CD4-positive, alpha-beta T cell treated with Interleukin-2 at 100 ng/mL for 4 hours (primary cell): ENCODE measurements around the gene USH1G.
"Not testable (repeated sequence)": the region's sequence is repeated elsewhere in the genome, so short reads cannot be mapped to it uniquely, and the experiment has no call there.

Experiments used
- DNase-seq: peaks from one replicate; pipeline ENCODE4 v3.0.0-alpha.2; 2020; ENCODE audit warnings: low spot score

The USH1G gene

GRCh38 chr17:74922694-74923537, at the start of gene USH1G:
Gene USH1G, minus strand, starts transcription at chr17:74923255. Its CDS starts 182 bp downstream, at chr17:74923073.
- DNase-seq = peak; percentile 2

GRCh38 chr17:74972107-74972972, 49.3 kb upstream of the USH1G start, which contains the start of gene HID1:
Gene HID1, minus strand, starts transcription at chr17:74972759. Its CDS starts 103 bp downstream, at chr17:74972656.
- DNase-seq = peak; percentile 76

DNA sequence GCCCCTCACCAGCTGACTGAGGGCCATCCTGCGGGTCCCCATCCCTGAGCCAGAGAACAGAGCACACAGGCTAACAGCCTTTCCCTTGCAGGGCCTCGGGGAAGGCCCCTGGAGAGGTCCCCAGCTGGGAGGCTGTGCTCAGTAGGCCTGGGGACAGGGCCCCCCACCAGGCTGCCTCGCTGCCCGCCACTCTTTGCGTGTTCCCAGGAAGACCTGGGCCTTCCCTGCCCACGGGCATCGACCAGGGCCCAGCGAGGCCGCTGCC, 48.7 kb upstream of the USH1G start:
- no peak for DNase-seq

- DNase-seq = no peak
These were observed 48.2 kb upstream of the USH1G start for GRCh38 chr17:74971069-74971841.

- no peak for DNase-seq
These were observed 47.3 kb upstream of the USH1G start for GRCh38 chr17:74970395-74970794.

DNA sequence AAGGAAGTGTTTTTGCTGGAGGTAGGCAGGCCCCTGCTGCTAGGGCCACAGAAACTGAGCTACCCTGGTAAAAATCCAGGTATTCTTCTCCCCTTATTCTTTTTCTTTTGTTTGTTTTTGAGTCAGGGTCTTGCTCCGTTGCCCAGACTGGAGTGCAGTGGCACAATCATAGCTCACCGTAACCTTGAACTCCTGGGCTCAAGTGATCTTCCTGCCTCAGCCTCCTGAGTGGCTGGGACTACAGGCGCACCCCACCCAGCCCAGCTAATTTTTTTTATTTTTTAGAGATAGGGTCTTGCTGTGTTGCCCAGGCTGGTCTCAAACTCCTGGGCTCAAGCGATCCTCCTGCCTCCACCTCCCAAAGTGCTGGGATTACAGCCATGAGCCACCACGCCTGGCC, 46.4 kb upstream of the USH1G start:
- DNase-seq = not testable (repeated sequence)

- no peak for DNase-seq
These were observed 45.3 kb upstream of the USH1G start for GRCh38 chr17:74968361-74968780.

DNA sequence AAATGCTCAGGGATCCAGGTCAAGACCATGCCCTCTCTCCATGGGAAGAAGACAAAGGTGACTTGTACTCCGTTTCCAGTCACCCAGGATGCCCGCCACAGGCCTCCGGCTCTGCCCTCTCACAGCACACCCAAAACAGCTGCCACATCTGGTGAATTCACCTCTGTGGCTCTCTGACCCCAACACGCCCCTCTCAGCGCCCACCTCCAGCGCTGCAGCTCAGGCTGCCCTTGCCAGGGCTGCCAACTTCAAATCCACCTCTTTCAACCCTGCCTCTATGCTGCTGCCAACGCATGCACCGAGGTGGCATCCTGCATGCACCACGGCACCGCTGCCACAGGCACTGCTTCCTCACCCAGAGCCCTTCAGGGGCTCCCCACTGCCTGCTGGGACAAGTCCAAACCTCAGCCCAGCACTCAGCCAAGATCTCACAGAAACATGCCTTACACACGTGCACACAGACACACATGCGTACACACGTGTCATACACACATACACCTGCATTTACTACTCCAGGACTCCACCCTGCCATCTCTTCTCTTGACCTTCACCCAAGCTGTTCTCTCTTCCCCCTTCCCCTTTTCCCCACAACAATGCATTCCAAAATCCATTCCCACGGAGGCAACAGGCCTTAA, 42.0 kb upstream of the USH1G start:
- no peak for DNase-seq

- DNase-seq = no peak
These were observed 41.2 kb upstream of the USH1G start for GRCh38 chr17:74964246-74964761.

- no peak for DNase-seq
These were observed 40.6 kb upstream of the USH1G start for GRCh38 chr17:74963656-74964055.

- DNase-seq = no peak
These were observed 39.8 kb upstream of the USH1G start for GRCh38 chr17:74962622-74963394.

DNA sequence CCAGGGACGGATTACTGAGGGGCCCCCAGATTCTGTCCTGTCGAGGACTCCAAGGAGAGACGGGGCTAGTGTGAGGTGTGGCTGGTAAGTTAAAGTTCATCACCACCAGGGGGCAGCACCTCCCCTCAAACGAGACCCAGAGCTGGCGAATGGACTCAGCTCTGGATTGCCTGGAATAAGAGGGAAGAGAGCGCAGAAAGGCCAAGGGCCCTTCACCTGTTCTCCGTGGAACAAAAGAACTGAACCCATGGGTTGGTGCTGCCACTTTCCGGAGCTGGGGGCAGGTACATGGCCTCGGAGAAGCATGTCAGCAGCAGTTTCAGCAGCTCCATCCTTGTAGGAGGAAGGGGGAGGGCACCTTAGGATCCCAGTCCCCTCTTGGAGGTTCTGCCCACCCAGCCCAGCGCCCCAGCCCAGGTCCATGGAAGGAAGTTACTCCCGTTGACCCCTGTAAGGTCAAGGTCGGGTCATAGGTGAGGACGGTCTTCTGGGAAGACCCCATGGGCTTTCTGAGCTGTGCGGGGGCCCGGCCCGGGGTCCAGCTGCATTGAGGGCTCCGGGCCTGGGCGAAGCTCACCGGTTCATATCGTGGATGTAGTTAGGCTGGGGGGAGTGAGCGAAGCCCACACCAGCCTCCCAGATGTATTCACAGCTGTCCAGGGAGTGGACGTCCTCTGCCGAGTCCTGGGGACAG, 38.7 kb upstream of the USH1G start:
- DNase-seq = peak; percentile 84

DNA sequence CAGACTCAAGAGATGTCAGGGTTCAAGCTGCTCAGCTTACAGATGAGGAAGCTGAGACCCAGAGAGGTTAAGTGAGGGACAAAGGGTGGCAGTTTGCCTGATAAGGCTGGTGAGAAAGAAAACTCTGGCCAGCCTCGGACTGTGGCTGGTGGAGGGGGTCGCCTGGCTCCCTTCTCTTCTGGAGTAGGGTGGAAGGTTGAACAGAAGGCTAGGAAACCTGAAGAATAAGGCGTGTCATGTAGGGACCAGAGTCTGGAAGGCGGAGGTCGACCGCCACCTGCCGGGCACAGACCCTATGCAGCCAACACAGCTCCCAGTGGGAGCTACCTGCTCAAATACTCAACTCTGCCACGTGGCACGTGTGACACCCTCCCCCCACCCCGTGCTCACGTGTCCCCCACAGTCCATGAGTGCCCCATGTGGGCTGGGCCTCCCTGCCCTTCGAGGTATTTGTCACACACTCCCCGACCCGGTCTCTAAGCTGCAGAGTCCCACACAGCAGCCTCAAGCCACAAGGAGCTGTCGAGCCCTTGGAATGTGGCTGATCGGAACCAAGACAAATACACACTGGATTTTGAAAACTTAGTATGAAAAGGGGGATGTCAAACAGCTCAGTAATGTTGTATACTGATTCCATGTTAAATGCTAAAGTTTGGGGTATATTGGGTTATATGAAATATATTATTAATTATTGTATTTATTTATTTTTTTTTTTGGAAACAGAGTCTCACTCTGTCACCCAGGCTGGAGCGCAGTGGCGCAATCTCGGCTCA, 37.7 kb upstream of the USH1G start:
- DNase-seq = peak; percentile 49

DNA sequence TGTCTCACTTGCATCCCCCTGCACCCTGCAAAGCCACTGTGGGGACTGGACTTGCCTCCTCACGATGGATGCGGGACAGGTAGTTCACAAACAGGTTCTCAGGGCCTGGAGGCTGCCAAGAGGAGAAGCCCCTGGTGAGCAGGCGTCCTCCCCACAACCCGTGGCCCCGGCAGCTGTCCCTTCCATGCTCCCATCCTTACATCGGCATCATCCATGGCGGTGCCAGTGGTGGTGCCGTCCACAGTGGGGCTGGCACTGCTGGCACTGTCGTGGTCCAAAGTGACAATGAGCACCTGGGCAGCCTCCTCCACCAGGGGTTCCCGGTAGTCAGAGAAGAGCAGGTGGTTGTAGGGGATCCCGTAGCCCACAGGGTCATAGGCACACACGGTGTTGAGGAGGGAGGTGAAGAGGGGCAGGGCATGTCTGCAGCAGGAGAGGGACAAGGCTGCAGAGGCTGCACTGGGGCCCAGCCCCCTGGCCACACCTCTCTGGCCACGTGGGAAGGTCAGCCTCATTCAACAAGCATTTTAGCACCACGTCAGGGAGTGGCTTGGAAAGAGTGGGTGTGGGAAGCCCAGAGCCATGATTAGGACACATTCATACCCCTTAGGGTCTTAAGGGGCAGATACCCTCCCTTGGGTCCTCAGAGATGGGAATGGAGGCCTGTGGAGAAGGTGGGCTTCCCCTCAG, 36.9 kb upstream of the USH1G start:
- no peak for DNase-seq

DNA sequence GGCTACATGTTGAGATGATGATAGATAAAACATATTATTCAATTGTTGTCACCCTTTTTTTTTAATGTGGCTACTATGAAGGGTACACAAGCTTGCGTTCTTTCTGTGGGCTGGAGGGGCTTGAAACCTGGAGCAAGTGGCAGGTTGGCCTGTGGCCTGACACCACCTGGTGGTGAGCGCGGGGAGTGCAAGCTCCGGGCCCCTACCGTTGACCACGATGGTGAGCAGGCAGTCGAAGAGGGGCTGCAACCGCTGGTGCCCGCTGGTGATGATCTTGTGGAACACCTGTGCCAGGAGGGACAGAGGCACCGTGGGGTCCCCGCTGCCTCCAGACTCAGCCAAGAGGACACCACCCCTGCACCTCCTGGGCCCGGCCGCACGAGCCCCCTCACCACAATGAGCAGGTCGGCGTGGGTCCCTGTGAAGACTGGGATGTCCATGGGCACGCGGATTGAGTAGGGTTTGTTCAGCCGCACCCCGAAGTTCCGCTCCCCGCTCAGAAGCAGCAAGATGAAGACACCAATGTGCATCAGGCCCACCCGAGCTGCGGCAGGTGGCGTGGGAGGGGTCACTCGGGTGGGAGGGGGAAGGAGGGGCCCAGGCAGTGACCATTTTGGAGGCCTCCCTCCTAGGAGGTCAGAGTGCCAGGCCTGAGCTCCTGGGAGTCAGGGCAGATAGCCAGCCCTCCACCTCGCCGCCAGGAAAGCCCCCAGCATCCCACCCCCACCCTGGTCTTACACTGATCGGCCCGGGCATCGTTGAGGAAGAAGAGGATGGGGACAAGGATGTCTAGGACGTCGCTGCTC, 35.1 kb upstream of the USH1G start:
- peak; percentile 76 for DNase-seq

DNA sequence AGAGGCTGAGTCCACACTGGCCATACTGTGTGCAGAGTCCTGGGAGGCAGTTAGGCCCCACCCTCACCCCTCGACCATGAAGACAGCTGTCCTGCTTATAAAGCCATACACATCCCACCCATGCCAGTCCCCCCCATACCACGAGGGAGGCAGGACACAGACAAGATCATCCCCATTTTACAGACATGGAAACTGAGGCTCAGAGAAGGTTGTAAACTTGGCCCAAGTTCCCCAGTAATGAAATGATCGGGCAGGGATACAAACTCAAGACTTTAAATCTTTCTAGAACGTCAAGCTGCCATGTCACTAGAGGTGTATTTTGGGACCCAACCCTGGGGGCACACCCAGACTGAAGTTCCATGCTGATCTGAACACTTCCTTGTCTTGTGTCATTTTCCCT, 33.0 kb upstream of the USH1G start:
- no peak for DNase-seq

DNA sequence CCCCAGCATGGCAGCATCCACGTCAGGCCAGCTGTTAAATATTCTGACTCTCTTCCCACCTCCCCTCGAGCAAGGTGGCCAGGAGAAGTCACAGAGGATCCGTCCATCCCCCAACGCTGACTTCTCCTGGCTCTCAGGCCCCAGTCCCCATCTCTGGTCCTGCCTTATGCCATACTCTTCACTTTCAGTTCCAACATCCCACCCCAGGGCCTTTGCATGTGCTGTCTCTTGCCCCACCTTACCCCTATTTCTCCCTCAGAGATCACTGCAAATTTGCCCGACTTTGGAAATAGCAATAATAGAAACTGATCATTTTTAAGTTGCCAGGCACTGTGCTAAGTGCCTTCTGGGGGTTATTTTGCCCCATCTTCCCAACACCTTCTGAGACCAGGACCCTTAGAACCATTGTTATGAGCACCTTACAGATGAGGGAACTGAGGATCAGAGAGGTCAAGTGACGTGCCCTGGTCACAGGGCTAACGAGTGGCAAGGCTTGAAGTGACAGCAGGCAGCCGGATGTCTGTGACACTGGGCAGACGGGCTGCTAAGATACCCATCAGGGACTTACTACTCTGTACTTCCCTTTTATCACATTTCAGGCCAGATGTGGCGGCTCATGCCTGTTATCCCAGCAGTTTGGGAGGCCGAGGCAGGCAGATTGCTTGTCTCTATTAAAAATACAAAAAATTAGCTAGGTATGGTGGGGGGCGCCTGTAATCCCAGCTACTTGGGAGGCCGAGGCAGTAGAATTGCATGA, 31.8 kb upstream of the USH1G start:
- no peak for DNase-seq
